Iris pigment epithelial cell (primary cell): Measurements from ENCODE around the gene TCF12.

ENCODE experiments used
- DNase-seq: peaks from one replicate; pipeline ENCODE4 v3.0.0-alpha.2; 2011; ENCODE audit warnings: low read depth

The TCF12 gene

DNA sequence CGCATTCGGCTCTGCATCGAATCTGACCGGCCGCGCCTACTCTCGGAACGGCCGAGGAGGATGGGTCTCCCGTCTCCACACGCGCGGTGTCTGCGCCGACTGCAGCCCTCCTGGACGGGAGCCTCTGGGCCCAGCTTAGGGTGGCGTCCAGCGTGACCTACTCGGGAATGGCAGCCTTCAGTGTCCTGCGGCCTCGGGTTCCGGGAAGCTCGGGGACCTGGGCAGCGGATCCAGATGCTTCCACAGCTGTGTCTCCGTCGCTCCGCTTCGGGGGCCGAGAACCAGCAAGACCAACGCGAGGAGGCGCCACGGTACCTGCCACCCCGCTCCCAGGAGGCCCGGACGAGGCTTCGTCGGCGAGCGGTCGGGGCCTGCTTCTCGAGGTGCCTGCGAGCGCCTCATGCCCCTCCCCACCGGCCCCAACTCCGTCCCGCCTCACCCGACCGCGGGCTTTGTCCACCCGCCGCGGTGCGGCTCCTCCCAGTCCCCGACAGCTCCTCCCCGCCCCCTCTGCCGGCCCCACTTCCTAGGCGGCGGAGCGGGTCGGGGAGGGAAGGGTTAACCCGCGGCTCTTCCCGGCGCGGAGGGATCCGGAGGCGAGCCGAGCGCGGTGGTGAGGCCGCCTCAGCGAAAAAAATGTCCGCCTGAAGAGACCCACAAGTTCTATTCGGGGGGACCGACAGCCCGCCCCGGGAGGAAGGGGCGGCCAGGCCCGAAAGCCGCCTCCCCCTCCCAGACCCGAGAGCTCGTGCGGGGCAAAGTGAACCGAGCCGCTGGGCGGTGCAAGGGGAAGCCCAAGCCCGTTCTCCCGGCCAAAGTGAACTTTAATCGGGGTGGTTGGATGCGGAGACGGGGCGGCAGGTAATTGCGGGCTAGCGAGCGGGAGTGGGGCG, at the start of gene TCF12:
TCF12 (plus strand) TSS at position 599 of the 893 bp plus-strand sequence. CDS start 1,270 bp downstream, outside the sequence.
- DNase-seq: peak; percentile 98

GRCh38 chr15:56869573-56869972, 48.9 kb upstream of the TCF12 start:
- DNase-seq: peak; percentile 17

- peak; percentile 72 for DNase-seq
These were observed 47.3 kb upstream of the TCF12 start for GRCh38 chr15:56871185-56871584.

GRCh38 chr15:56871867-56872266, 46.6 kb upstream of the TCF12 start:
- DNase-seq: peak; percentile 12

- DNase-seq: peak; percentile 26
These were observed 41.0 kb upstream of the TCF12 start for GRCh38 chr15:56877255-56877970.

DNA sequence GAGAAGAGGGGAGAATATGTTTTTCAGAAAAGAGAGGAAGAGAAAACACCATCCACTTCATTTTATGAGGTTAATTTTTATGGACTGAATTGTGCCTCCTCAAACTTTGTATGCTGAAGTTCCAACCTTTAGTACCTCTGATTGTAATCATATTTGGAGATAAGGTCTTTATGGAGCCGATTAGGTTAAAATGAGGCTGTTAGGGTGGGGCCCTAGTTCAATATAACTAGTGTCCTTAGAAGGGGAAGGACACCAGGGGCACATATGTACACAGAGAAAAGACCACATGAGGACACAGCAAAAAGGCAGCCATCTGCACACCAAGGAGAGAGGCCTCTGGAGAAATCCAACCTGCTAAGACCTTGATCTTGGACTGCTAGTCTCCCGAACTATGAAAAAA, 38.9 kb upstream of the TCF12 start:
- no peak for DNase-seq

DNA sequence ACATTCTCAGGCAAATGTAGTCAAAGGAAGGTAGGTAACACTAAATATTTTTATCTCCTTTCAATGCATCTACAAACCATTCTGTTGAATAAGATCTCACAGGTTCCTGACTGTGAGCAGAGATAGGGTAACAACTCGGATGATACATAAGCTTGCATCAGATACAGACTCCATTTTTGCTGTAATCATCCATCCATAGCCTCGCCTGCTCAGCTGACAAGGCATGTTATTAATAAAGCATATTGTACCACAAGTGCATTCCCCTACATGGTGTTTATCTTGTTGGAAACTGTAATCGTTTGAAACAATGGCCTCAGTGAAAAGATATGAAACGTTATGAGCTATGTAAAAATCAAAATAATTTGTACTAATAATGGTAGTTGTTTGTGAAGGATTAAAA, 35.4 kb upstream of the TCF12 start:
- DNase-seq: no peak

GRCh38 chr15:56886363-56886931, 32.0 kb upstream of the TCF12 start:
- peak; percentile 25 for DNase-seq

DNA sequence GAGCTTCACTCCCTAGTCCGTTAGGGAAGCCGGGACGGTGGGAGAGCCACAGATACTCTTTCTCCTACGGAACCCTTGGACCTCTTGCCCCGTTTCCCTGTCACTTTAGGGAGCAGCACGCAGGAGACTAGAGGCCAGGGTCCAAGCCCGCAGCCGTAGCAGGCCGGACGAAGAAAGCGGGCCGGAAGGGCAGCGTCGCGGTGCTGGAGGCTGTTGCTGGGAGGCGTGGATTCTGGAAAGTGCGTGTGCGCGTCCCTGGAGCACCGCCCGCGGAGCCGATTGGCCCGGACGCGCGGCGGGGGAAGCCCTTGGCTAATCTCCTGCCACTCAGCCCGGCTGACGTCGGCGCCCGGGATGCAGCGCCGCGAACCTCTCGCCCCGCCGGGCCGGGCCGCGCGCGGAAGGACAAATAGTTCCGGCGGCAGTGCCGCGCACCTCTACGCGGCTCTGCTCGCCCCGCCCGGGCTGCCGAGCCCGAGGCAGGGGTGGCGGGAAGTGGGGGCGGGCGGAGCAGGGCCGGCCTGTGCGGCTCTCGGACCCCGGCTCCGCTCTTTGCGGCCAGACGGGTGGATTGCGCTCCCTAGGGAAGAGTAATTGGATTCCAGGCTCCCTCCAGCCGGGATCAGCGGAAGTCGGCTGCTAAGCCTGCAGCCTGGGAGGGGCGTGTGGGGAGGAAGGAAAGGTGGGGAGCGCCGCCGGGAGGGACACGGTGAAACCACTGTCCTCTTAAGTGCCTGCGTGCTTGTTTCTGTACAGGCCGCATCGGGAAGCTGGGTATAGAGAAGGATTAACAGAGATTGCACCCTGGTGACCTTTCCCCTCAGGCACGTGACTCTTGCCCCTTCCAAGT, 31.3 kb upstream of the TCF12 start:
- DNase-seq: peak; percentile 99

GRCh38 chr15:56887782-56888438, 30.5 kb upstream of the TCF12 start:
- DNase-seq: no peak

- no peak for DNase-seq
These were observed 28.4 kb upstream of the TCF12 start for GRCh38 chr15:56890038-56890437.

GRCh38 chr15:56891852-56892440, 26.5 kb upstream of the TCF12 start:
- DNase-seq: no peak

DNA sequence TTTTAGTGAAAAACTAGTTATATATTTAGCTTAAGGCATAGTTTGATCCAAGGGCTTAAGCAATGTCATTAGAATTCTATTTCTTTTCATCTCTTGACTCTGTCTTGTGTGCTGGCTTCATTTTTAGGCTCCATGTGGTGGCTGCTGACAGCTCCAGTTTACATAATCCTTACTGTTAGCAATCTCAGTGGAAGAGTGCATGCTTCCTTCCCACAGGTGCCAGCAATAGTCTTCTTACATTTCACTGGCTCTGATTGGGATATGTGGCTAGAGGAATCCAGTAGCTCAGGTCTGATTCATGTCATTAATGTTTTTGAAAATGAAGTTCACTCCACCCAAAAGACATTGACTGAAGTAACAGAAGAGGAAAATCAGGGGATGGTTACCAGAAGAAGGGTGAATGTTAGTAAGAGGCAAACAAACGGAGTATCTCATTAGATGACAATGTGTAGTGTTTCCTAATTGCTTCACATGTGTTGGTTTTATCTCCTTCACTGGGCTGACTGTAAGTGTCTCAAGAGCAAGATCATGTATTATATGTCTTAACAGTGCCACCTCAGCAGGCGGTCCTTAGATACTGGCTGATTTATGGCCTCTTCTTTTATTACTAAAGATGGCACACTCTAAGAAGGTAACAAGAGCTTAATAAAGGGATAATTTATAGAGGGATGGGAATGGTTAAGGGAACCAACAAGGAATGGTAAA, 25.6 kb upstream of the TCF12 start:
- DNase-seq: no peak

GRCh38 chr15:56893364-56893678, 25.1 kb upstream of the TCF12 start:
- no peak for DNase-seq

DNA sequence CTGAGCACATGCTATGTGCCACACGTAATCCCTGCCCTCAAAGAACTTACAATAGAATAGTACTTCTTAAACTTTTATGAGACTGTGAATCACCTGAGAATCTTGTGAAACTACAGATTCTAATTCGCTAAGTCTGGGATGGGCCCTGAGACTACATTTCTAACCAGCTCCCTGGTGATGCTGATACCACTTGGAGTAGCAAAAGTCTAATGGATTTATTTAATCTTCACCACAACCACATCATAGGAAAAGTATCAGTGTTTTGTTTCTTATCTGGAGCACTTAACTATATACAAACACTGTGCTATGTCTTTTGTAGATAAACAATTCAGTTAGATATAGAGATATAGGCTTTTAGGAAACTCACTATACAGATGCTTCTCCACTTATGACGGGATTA, 23.8 kb upstream of the TCF12 start:
- DNase-seq: no peak

- DNase-seq: no peak
These were observed 16.5 kb upstream of the TCF12 start for GRCh38 chr15:56901931-56902330.

GRCh38 chr15:56906766-56907165, 11.7 kb upstream of the TCF12 start:
- no peak for DNase-seq

- DNase-seq: no peak
These were observed 7.6 kb upstream of the TCF12 start for GRCh38 chr15:56910801-56911200.

DNA sequence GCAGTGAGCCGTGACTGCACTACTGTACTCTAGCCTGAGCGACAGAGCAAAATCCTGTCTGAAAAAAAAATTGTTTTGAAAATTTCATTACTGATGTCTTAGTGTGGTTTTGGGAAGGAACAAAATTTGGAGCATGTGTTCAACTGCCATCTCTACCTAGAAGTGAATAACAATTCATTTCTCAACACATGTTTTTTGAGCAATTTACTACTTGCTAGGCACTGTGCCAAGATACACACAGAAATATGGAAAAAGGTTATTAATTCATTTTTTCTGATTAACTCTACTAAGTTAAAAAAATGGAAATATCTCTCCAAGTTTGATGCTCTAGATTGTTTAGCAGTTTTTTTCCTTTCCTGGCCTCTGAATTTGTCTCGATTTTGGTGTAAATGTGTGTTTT, 5.2 kb upstream of the TCF12 start:
- DNase-seq: peak; percentile 18

DNA sequence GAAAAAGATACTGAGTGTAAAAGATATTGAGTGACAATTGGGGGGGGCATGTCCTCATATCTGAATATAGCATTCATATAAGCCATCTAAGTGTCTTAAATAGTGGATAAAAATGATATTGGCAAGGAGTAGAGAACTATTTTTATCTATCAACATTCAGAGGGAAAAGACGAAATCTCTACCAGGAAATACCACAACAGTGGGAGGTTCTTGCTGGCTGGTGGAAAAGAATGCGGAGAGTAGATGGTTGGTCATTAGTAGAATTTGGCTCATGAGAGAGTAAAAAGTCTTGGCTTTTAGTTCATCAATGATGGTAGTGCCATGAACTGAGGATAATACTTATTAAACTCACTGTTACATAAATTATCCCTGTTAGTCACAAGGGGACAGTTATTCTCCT, 4.8 kb upstream of the TCF12 start:
- peak; percentile 70 for DNase-seq

- no peak for DNase-seq
These were observed 2.6 kb upstream of the TCF12 start for GRCh38 chr15:56915888-56916287.
